HepG2 (cell line): ENCODE data around the gene ANKMY2. TPM values are rescaled to one million over a fixed set of nuclear protein-coding genes. Genes with fewer than 3 reads are reported as not detected.

Source experiments
- ATAC-seq: fragments of 200-7000 bp; cut with Tn5 transposase; 3 replicates; pipeline ENCODE4 v1.9.1; 2020; ENCODE audit warnings: mild to moderate bottlenecking, moderate library complexity
- BruUV-seq: library from RNA; stranded (reverse); fragments of 400-500 nt; replicated peaks from 2 replicates; lab custom pipeline; 2021; lab: Mats Ljungman, UMichigan
- CTCF ChIA-PET: fragments of 300-600 bp; formaldehyde crosslinking; extraction: SDS; loops from one replicate; lab custom pipeline; 2021; ENCODE audit warnings: low total read pairs, inconsistent platforms, low intra/inter-chr PET ratio; lab: Yijun Ruan, JAX
- POLR2A ChIA-PET: fragments of 350-600 bp; sonication (Branson Sonifier 250); formaldehyde crosslinking; loops from one replicate; lab custom pipeline; 2020; ENCODE audit warnings: antibody characterized with exemption, inconsistent platforms; lab: Yijun Ruan, JAX
- DNase-seq: peaks from one replicate; pipeline ENCODE4 v3.0.0-alpha.2; 2015; ENCODE audit warnings: low spot score
- FAIRE-seq: peaks from 3 replicates; lab custom pipeline; 2011; peaks lifted over from hg19 to GRCh38; lab: Jason Lieb, UNC
- H2AFZ ChIP-seq: one replicate; pipeline ENCODE4 v1.6.1; 2011; ENCODE audit warnings: low read length, inconsistent platforms
- H3K27ac ChIP-seq: fragments of 300-600 bp; 3 replicates; pipeline ENCODE4 v1.8.0; 2011; ENCODE audit warnings: mixed run types, mild to moderate bottlenecking, mixed read lengths, low read length, inconsistent platforms; ENCODE audit not compliant: insufficient read depth; ENCODE audit errors: extremely low read length
- H3K27me3 ChIP-seq, 2 experiments: fragments of 200-600 bp in 1 of 2; 2 replicates in 1 of 2; 3 replicates in 1 of 2; pipeline versions ENCODE4 v1.6.0 to v1.8.0; 2011; ENCODE audit warnings: low read length in 2 of 2, mild to moderate bottlenecking in 2 of 2, moderate library complexity in 2 of 2, inconsistent platforms in 1 of 2; ENCODE audit not compliant: insufficient read depth in 2 of 2, control insufficient read depth in 1 of 2
- H3K36me3 ChIP-seq, 2 experiments: fragments of 200-600 bp in 1 of 2; replicated peaks in 1 of 2; 2 replicates in 1 of 2; 3 replicates in 1 of 2; pipeline versions ENCODE4 v1.5.1 to v1.8.0; 2011; ENCODE audit warnings: low read length in 2 of 2, inconsistent platforms in 1 of 2; ENCODE audit not compliant: insufficient read depth in 2 of 2, control insufficient read depth in 1 of 2
- H3K4me1 ChIP-seq: 2 replicates; pipeline ENCODE4 v1.5.1; 2012; ENCODE audit warnings: low read length, inconsistent platforms; ENCODE audit not compliant: insufficient read depth
- H3K4me2 ChIP-seq: 2 replicates; pipeline ENCODE4 v1.6.0; 2011; ENCODE audit warnings: low read depth, low read length, inconsistent platforms
- H3K4me3 ChIP-seq, 3 experiments: fragments of 200-600 bp in 1 of 3; sonication (generic), shearing (Covaris generic) in 1 of 3; replicated peaks in 1 of 3; 2 replicates each; pipeline ENCODE4 v1.5.1; 2011 to 2016; ENCODE audit warnings: low read length in 3 of 3, inconsistent platforms in 2 of 3, low read depth in 2 of 3, mild to moderate bottlenecking in 2 of 3, control low read depth in 1 of 3, mixed read lengths in 1 of 3; ENCODE audit not compliant: insufficient read depth in 1 of 3
- H3K79me2 ChIP-seq: one replicate; pipeline ENCODE4 v1.6.1; 2011; ENCODE audit warnings: low read length, inconsistent platforms; ENCODE audit not compliant: insufficient read depth
- H3K9ac ChIP-seq: 2 replicates; pipeline ENCODE4 v1.6.0; 2011; ENCODE audit warnings: mild to moderate bottlenecking, low read depth, low read length, inconsistent platforms; ENCODE audit not compliant: insufficient read depth
- H3K9me3 ChIP-seq: 2 replicates; pipeline ENCODE4 v1.5.1; 2012; ENCODE audit warnings: mild to moderate bottlenecking, low read length
- H4K20me1 ChIP-seq: 2 replicates; pipeline ENCODE4 v1.6.0; 2011; ENCODE audit warnings: inconsistent platforms, mild to moderate bottlenecking, low read length, moderate library complexity; ENCODE audit not compliant: insufficient read depth
- ERF ChIP-seq: IDR thresholded peaks from 2 replicates; pipeline ENCODE4 v1.6.1; 2018; ENCODE audit warnings: missing biosample characterization, missing genetic modification reagents
- ETV5 ChIP-seq: IDR thresholded peaks from 2 replicates; pipeline ENCODE4 v1.6.1; 2018; ENCODE audit warnings: missing biosample characterization, missing genetic modification reagents, inconsistent platforms, borderline replicate concordance
- GATAD2A ChIP-seq: IDR thresholded peaks from 2 replicates; pipeline ENCODE4 v1.6.1; 2016
- HNRNPUL1 ChIP-seq: fragments of 200-400 bp; formaldehyde crosslinking; IDR thresholded peaks from 2 replicates; pipeline ENCODE4 v1.6.1; 2017; ENCODE audit warnings: low read depth, mild to moderate bottlenecking, low read length, moderate library complexity
- JUN ChIP-seq: sonication (generic); formaldehyde crosslinking; IDR thresholded peaks from 2 replicates; pipeline ENCODE4 v1.4.0; 2020; ENCODE audit warnings: mild to moderate bottlenecking, missing genetic modification reagents
- KLF11 ChIP-seq: IDR thresholded peaks from 2 replicates; pipeline ENCODE4 v1.6.1; 2016; ENCODE audit warnings: missing compliant biosample characterization
- NFE2L1 ChIP-seq: sonication (generic); formaldehyde crosslinking; IDR thresholded peaks from 2 replicates; pipeline ENCODE4 v1.4.0; 2020; ENCODE audit warnings: missing genetic modification reagents, mild to moderate bottlenecking, borderline replicate concordance
- ONECUT2 ChIP-seq: sonication (generic); formaldehyde crosslinking; IDR thresholded peaks from 2 replicates; pipeline ENCODE4 v1.4.0; 2020; ENCODE audit warnings: missing genetic modification reagents
- REXO4 ChIP-seq: sonication (generic); formaldehyde crosslinking; IDR thresholded peaks from 2 replicates; pipeline ENCODE4 v1.8.0; 2022; ENCODE audit warnings: missing genetic modification reagents, mild to moderate bottlenecking, borderline replicate concordance
- STAT5B ChIP-seq: sonication (generic); formaldehyde crosslinking; IDR thresholded peaks from 2 replicates; pipeline ENCODE4 v1.4.0; 2020; ENCODE audit warnings: missing genetic modification reagents
- ZNF143 ChIP-seq: sonication (generic); formaldehyde crosslinking; IDR thresholded peaks from 2 replicates; pipeline ENCODE4 v1.4.0; 2020; ENCODE audit warnings: missing genetic modification reagents
- ZNF34 ChIP-seq: sonication (generic); formaldehyde crosslinking; IDR thresholded peaks from 2 replicates; pipeline ENCODE4 v1.4.0; 2020; ENCODE audit warnings: mild to moderate bottlenecking, missing genetic modification reagents, borderline replicate concordance
- ZNF431 ChIP-seq: sonication (generic); formaldehyde crosslinking; IDR thresholded peaks from 2 replicates; pipeline ENCODE4 v1.9.0; 2022; ENCODE audit warnings: missing genetic modification reagents, low read depth, mild to moderate bottlenecking, borderline replicate concordance
- ZNF816 ChIP-seq: sonication (generic); formaldehyde crosslinking; IDR thresholded peaks from 2 replicates; pipeline ENCODE4 v1.8.0; 2022; ENCODE audit warnings: missing genetic modification reagents, mild to moderate bottlenecking, borderline replicate concordance
- WGBS: methylation state at CpG from one replicate; pipeline ENCODE4 v1.1.6; 2017; ENCODE audit warnings: low lambda C conversion rate; 5-methylcytosine and 5-hydroxymethylcytosine counted together
- in situ Hi-C: cut with HindIII; loops from 2 replicates; pipeline ENCODE4 v1.10.0; 2017; ENCODE audit warnings: low pct_unique_long_range_greater_than_20kb; ENCODE audit not compliant: extremely low pct_ligation_motif_present
- intact Hi-C: fragments of 100-400 bp; cut with micrococcal nuclease; formaldehyde crosslinking; loops from one replicate; pipeline ENCODE4 v1.10.0; 2022; ENCODE audit not compliant: unreplicated experiment
- polyA plus RNA-seq, 8 experiments: library from polyadenylated mRNA; depleted of rRNA in 3 of 8; stranded (reverse) in 7 of 8; unstranded in 1 of 8; fragments of >200 nt; fragmentation: Illumina TruSeq in 4 of 8; extraction: Trizol in 4 of 8; gene quantifications; 2 replicates each; pipeline versions ENCODE4 v1.2.1 to v1.2.3, GENCODE V29; 2011 to 2016; ENCODE audit warnings: low read depth in 4 of 8, missing spikeins in 1 of 8, mixed read lengths in 1 of 8; ENCODE audit not compliant: insufficient read depth in 1 of 8
- total RNA-seq, 5 experiments: library from RNA; depleted of rRNA; stranded (reverse); fragments of >200 nt; fragmentation: Illumina TruSeq; extraction: Trizol; gene quantifications; 2 replicates each; pipeline ENCODE4 v1.2.3, GENCODE V29; 2016; ENCODE audit warnings: low read depth in 1 of 5
- TF ChIP-seq, protein P1 (sequence below): sonication (generic); formaldehyde crosslinking; IDR thresholded peaks from 2 replicates; pipeline ENCODE4 v1.5.0; 2020; ENCODE audit warnings: mild to moderate bottlenecking, missing genetic modification reagents
- TF ChIP-seq, protein P2 (sequence below): sonication (generic); formaldehyde crosslinking; IDR thresholded peaks from 2 replicates; pipeline ENCODE4 v1.4.0; 2020; ENCODE audit warnings: low read depth, mild to moderate bottlenecking, missing genetic modification reagents
- TF ChIP-seq, protein P3 (sequence below): sonication (generic); formaldehyde crosslinking; IDR thresholded peaks from 2 replicates; pipeline ENCODE4 v1.4.0; 2020; ENCODE audit warnings: mild to moderate bottlenecking, missing genetic modification reagents
- TF ChIP-seq, protein P4 (sequence below): sonication (generic); formaldehyde crosslinking; IDR thresholded peaks from 2 replicates; pipeline ENCODE4 v1.8.0; 2022; ENCODE audit warnings: missing genetic modification reagents, low read depth, mild to moderate bottlenecking, borderline replicate concordance

ANKMY2 gene
- total and polyA plus RNA-seq, 2 of the 13 experiments (the other 11 are each of a cell fraction or from before 2014, with no cell fraction given): 12.2 to 21.6 TPM

DNA sequence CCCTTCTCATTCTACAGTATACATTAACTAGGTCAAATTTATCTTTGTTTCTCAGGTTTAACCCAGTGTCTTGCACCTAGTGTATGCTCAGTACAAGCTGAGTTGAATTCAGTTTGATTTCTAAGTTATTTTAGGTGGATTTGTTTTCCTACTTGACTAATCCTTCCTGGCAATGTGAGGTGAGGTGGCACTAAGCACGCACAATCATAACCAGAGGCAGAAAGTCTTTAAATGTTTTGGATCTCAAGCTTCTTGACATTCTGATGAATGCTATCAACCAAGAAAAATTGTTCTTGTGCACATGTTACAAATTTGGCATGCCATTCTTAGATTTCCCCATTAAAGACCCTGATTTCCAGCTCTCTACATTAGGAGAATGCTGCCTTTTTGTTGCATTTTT is 3.6 kb upstream of the ANKMY2 start:
- Histone ChIP-seq H3K27ac (no peak overlapping the region), H3K4me2 (peak overlapping the region; percentile 79), H3K36me3 (no peaks in the 10 kb centered on the region), H4K20me1 (peaks cover 26% of the 10 kb centered on the region), H3K79me2 (peaks cover 82% of the 10 kb centered on the region), H3K9me3 (no peaks in the 10 kb centered on the region), H3K4me1 (peaks cover 60% of the 10 kb centered on the region), H3K9ac (peak overlapping the region; percentile 20; the same call in 1 of the 2 replicates), H3K27me3 (no peaks in the 10 kb centered on the region; a peak in 1 of 5 replicates), H3K4me3 (no peak overlapping the region; a peak in 1 of 6 replicates), H2AFZ (no peak overlapping the region)
- TF ChIP-seq ZNF431 (CRISPR knock-in tag): no peak
- TF ChIP-seq GATAD2A: no peak
- TF ChIP-seq, protein P1, sequence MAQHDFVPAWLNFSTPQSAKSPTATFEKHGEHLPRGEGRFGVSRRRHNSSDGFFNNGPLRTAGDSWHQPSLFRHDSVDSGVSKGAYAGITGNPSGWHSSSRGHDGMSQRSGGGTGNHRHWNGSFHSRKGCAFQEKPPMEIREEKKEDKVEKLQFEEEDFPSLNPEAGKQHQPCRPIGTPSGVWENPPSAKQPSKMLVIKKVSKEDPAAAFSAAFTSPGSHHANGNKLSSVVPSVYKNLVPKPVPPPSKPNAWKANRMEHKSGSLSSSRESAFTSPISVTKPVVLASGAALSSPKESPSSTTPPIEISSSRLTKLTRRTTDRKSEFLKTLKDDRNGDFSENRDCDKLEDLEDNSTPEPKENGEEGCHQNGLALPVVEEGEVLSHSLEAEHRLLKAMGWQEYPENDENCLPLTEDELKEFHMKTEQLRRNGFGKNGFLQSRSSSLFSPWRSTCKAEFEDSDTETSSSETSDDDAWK (CRISPR knock-in tag): no peak
- no peak for TF ChIP-seq NFE2L1 (CRISPR knock-in tag)
- TF ChIP-seq ETV5: no peak
- TF ChIP-seq STAT5B: no peak
- no peak for TF ChIP-seq KLF11 (CRISPR knock-in tag)
- TF ChIP-seq, protein P2, sequence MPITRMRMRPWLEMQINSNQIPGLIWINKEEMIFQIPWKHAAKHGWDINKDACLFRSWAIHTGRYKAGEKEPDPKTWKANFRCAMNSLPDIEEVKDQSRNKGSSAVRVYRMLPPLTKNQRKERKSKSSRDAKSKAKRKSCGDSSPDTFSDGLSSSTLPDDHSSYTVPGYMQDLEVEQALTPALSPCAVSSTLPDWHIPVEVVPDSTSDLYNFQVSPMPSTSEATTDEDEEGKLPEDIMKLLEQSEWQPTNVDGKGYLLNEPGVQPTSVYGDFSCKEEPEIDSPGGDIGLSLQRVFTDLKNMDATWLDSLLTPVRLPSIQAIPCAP (CRISPR knock-in tag): no peak
- TF ChIP-seq ZNF143 (CRISPR knock-in tag): no peak
- TF ChIP-seq ZNF816 (CRISPR knock-in tag): no peak
- no peak for TF ChIP-seq REXO4 (CRISPR knock-in tag)
- TF ChIP-seq, protein P3, sequence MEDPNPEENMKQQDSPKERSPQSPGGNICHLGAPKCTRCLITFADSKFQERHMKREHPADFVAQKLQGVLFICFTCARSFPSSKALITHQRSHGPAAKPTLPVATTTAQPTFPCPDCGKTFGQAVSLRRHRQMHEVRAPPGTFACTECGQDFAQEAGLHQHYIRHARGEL (CRISPR knock-in tag): no peak
- no peak for TF ChIP-seq ZNF34 (CRISPR knock-in tag)
- TF ChIP-seq ONECUT2 (CRISPR knock-in tag): no peak
- TF ChIP-seq JUN (CRISPR knock-in tag): no peak
- no peak for TF ChIP-seq HNRNPUL1
- TF ChIP-seq, protein P4, sequence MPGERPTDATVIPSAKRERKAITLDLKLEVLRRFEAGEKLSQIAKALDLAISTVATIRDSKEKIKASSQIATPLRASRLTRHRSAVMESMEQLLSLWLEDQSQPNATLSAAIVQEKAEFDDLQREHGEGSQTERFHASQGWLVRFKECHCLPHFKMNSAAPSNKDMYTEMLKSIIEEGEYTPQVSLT: no peak
- TF ChIP-seq ERF (CRISPR knock-in tag): no peak
- BruUV-seq: no TSS peak
- WGBS: 96% methylated on average over 1 of the region's 1 CpG
- DNase-seq: no peak
- ChIA-PET CTCF (no interaction called here), POLR2A (no interaction called here)
- in situ Hi-C loops: no loop called here
- no peak for ATAC-seq
- FAIRE-seq: no peak
- intact Hi-C loops: no loop called here
